ENCODE results near the gene TMEM266.

TMEM266 gene

DNA sequence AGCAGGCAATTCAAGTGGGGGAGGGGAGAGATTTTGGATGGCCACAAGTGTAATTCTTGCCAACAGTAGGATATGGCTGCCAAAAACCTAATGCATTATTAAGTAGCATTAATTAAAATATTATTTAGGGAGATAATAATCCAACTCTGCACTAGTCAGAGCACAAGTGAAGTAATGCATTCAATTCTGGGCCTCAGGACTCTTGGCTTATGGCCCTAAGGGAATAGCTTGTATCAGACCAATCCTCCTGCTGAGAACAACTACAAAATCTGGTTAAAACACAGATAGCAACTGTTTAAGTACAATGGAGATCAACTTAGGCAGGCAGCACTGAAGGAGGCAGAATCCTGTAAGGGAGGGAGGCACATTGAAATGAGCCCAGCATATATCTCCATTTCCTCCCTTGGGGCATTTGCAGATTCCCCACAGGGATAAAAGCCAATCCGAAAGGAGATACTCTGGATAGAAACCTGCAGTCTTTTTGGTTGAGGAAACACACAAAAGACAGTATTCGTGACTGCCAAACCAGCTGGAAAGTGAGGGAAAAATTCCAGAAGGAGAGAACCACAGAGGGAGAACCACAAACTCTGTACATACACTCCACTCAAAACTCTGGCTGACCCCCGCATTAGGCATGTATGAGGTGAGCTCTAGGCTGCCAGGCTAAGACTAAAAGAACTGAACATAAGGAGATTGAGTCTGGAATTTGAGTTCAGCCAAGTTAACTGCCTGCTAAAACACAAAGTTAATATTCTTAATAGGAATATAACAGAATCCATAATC lies 194.1 kb downstream of the TMEM266 start:
- TF ChIP-seq, protein P1, sequence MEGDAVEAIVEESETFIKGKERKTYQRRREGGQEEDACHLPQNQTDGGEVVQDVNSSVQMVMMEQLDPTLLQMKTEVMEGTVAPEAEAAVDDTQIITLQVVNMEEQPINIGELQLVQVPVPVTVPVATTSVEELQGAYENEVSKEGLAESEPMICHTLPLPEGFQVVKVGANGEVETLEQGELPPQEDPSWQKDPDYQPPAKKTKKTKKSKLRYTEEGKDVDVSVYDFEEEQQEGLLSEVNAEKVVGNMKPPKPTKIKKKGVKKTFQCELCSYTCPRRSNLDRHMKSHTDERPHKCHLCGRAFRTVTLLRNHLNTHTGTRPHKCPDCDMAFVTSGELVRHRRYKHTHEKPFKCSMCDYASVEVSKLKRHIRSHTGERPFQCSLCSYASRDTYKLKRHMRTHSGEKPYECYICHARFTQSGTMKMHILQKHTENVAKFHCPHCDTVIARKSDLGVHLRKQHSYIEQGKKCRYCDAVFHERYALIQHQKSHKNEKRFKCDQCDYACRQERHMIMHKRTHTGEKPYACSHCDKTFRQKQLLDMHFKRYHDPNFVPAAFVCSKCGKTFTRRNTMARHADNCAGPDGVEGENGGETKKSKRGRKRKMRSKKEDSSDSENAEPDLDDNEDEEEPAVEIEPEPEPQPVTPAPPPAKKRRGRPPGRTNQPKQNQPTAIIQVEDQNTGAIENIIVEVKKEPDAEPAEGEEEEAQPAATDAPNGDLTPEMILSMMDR (conservative IDR thresholded peaks at IDR 0.05; ENCODE audit: low read depth, low read length), result no peak
- Histone ChIP-seq H3K27me3 (ENCODE audit: insufficient read depth, low read depth) (no peaks in the 10 kb centered on the region), H3K4me2 (no peak overlapping the region), H2AFZ (ENCODE audit: low read depth) (no peak overlapping the region), H3K36me3 (ENCODE audit: insufficient read depth) (no peaks in the 10 kb centered on the region), H3K79me2 (ENCODE audit: insufficient read depth, low read depth) (no peaks in the 10 kb centered on the region), H3K4me3 (IDR thresholded peaks at IDR 0.05; ENCODE audit: insufficient read depth, low read depth, low read length) (no peak overlapping the region), H3K9ac (no peak overlapping the region), H4K20me1 (ENCODE audit: insufficient read depth) (no peaks in the 10 kb centered on the region), H3K4me1 (ENCODE audit: low read depth, poor library complexity, severe bottlenecking) (no peaks in the 10 kb centered on the region), H3K27ac (no peak overlapping the region)

All from KMS-11 (cell line).